Keratinocyte (primary cell): Measurements from ENCODE around the gene FUCA1. TPM values are rescaled to one million over a fixed set of nuclear protein-coding genes. Genes with fewer than 3 reads are reported as not detected.

Source experiments
- DNase-seq: peaks from one replicate; pipeline ENCODE4 v3.0.0-alpha.2; 2011; ENCODE audit warnings: low read depth, missing footprints, low spot score
- FAIRE-seq: peaks from 2 replicates; lab custom pipeline; 2011; peaks lifted over from hg19 to GRCh38; lab: Jason Lieb, UNC
- H2AFZ ChIP-seq: 2 replicates; pipeline ENCODE4 v1.6.0; 2012; ENCODE audit warnings: low read length, control low read depth, inconsistent platforms; ENCODE audit not compliant: control insufficient read depth
- H3K27ac ChIP-seq: 2 replicates; pipeline ENCODE4 v1.5.1; 2011; ENCODE audit warnings: low read length; ENCODE audit not compliant: control insufficient read depth, insufficient read depth
- H3K27me3 ChIP-seq: 3 replicates; pipeline ENCODE4 v1.6.0; 2011; ENCODE audit warnings: low read length; ENCODE audit not compliant: control insufficient read depth, insufficient read depth; ENCODE audit errors: extremely low read depth
- H3K36me3 ChIP-seq, 2 experiments: 2 replicates in 1 of 2; 3 replicates in 1 of 2; pipeline ENCODE4 v1.5.1; 2011; ENCODE audit warnings: low read length in 2 of 2, mild to moderate bottlenecking in 1 of 2; ENCODE audit not compliant: control insufficient read depth in 2 of 2, insufficient read depth in 2 of 2; ENCODE audit errors: extremely low read depth in 1 of 2
- H3K4me1 ChIP-seq: 3 replicates; pipeline ENCODE4 v1.5.1; 2011; ENCODE audit warnings: low read length; ENCODE audit not compliant: control insufficient read depth, insufficient read depth; ENCODE audit errors: extremely low read depth
- H3K4me2 ChIP-seq: 3 replicates; pipeline ENCODE4 v1.6.0; 2011; ENCODE audit warnings: low read depth, low read length; ENCODE audit not compliant: control insufficient read depth, insufficient read depth; ENCODE audit errors: extremely low read depth
- H3K4me3 ChIP-seq, 3 experiments: fragments of 200-600 bp in 1 of 3; sonication (generic) in 1 of 3; 2 replicates in 2 of 3; 3 replicates in 1 of 3; pipeline ENCODE4 v1.5.1; 2011 to 2016; ENCODE audit warnings: low read length in 3 of 3, mild to moderate bottlenecking in 3 of 3, control low read depth in 2 of 3, inconsistent platforms in 1 of 3, low read depth in 1 of 3, mixed read lengths in 1 of 3, mixed run types in 1 of 3, moderate library complexity in 1 of 3; ENCODE audit not compliant: control insufficient read depth in 2 of 3, insufficient read depth in 2 of 3; ENCODE audit errors: extremely low read depth in 1 of 3
- H3K79me2 ChIP-seq: 2 replicates; pipeline ENCODE4 v1.6.0; 2012; ENCODE audit warnings: low read length; ENCODE audit not compliant: control insufficient read depth, insufficient read depth
- H3K9ac ChIP-seq: 3 replicates; pipeline ENCODE4 v1.6.0; 2011; ENCODE audit warnings: low read length; ENCODE audit not compliant: control insufficient read depth, insufficient read depth; ENCODE audit errors: extremely low read depth
- H3K9me1 ChIP-seq: 3 replicates; pipeline ENCODE4 v1.6.0; 2011; ENCODE audit warnings: low read length; ENCODE audit not compliant: control insufficient read depth, insufficient read depth; ENCODE audit errors: extremely low read depth
- H3K9me3 ChIP-seq: 2 replicates; pipeline ENCODE4 v1.5.1; 2012; ENCODE audit warnings: low read depth, low read length; ENCODE audit not compliant: control insufficient read depth
- H4K20me1 ChIP-seq: 3 replicates; pipeline ENCODE4 v1.6.0; 2011; ENCODE audit warnings: low read length; ENCODE audit not compliant: control insufficient read depth, insufficient read depth; ENCODE audit errors: extremely low read depth
- EZH2 ChIP-seq: IDR thresholded peaks from one replicate; pipeline ENCODE4 v1.6.1; 2012; ENCODE audit warnings: inconsistent platforms, mild to moderate bottlenecking, low read length, moderate library complexity
- dilution Hi-C: fragments of 300-500 bp; cut with MboI; formaldehyde crosslinking; loops from one replicate; pipeline ENCODE4 v1.7.0; 2020; ENCODE audit warnings: low sequenced_read_pairs; ENCODE audit not compliant: extremely low pct_ligation_motif_present
- polyA plus RNA-seq, 5 experiments: library from polyadenylated mRNA; depleted of rRNA in 3 of 5; stranded (reverse) in 3 of 5; stranded (forward) in 1 of 5; unstranded in 1 of 5; fragments of >200 nt; gene quantifications; 1 replicate in 1 of 5; 2 replicates in 3 of 5; 3 replicates in 1 of 5; pipeline versions ENCODE4 v1.2.1 to v1.2.3, GENCODE V29; 2011 to 2012; ENCODE audit warnings: missing spikeins in 2 of 5, low read depth in 1 of 5, low replicate concordance in 1 of 5
- TF ChIP-seq, protein P1 (sequence below), 3 experiments: IDR thresholded peaks in 1 of 3; conservative IDR thresholded peaks in 1 of 3; optimal IDR thresholded peaks in 1 of 3; 2 replicates in 2 of 3; 3 replicates in 1 of 3; pipeline versions ENCODE3 to v1.5.1; 2011; ENCODE audit warnings: low read length in 3 of 3, mild to moderate bottlenecking in 3 of 3, moderate library complexity in 2 of 3, control low read depth in 1 of 3, inconsistent platforms in 1 of 3; ENCODE audit not compliant: insufficient read depth in 2 of 3; ENCODE audit errors: extremely low read depth in 1 of 3

FUCA1 gene
- polyA plus RNA-seq, 1 donor (not counting 4 experiments of a cell fraction or from before 2014, with no cell fraction given) = 11.9 TPM

DNA sequence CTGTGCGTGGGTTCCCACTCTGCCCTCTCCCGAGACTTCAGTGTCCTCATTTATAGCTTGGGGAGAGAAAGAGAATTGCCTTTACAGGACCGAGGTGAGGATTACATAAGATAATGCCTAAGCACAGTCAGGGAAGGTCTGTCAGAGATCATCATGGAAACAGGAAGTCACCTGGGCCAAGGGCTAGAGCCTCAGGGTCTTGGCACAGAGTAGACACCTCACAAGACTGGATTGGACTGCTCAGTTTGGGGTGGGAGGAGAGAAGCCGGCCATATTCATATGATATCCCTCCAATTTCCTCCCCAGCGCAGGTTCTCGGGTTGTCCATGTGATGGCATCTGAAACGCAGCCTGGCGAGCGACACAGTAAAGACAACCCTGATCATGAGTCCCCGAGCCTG is 41.3 kb upstream of the FUCA1 start:
- no peak for TF ChIP-seq EZH2
- TF ChIP-seq, protein P1, sequence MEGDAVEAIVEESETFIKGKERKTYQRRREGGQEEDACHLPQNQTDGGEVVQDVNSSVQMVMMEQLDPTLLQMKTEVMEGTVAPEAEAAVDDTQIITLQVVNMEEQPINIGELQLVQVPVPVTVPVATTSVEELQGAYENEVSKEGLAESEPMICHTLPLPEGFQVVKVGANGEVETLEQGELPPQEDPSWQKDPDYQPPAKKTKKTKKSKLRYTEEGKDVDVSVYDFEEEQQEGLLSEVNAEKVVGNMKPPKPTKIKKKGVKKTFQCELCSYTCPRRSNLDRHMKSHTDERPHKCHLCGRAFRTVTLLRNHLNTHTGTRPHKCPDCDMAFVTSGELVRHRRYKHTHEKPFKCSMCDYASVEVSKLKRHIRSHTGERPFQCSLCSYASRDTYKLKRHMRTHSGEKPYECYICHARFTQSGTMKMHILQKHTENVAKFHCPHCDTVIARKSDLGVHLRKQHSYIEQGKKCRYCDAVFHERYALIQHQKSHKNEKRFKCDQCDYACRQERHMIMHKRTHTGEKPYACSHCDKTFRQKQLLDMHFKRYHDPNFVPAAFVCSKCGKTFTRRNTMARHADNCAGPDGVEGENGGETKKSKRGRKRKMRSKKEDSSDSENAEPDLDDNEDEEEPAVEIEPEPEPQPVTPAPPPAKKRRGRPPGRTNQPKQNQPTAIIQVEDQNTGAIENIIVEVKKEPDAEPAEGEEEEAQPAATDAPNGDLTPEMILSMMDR (optimal IDR thresholded peaks at IDR 0.05 in 1 of 3, IDR thresholded peaks at IDR 0.05 in 1 of 3, conservative IDR thresholded peaks at IDR 0.05 in 1 of 3; ENCODE audit: extremely low read depth in 1 of 3, insufficient read depth in 2 of 3, low read length in 3 of 3) = peak in 1 of 3 experiments; percentile 19
- Histone ChIP-seq H3K4me3 (peak overlapping the region in 1 of 3 experiments; percentile 47), H3K27me3 (peaks cover 14% of the 10 kb centered on the region), H3K36me3 (no peaks in the 10 kb centered on the region), H3K4me1 (peaks cover 14% of the 10 kb centered on the region), H3K27ac (no peak overlapping the region), H4K20me1 (no peaks in the 10 kb centered on the region), H3K4me2 (peak overlapping the region; percentile 72), H3K9me3 (no peaks in the 10 kb centered on the region), H3K9me1 (no peaks in the 10 kb centered on the region), H3K79me2 (no peaks in the 10 kb centered on the region), H3K9ac (no peak overlapping the region), H2AFZ (peak overlapping the region; percentile 47)
- DNase-seq (no peak), FAIRE-seq (peak; percentile 78)
- dilution Hi-C loops = no loop called here

GRCh38 chr1:23908453-23909341 is 40.6 kb upstream of the FUCA1 start:
- no peak for DNase-seq
- H3K36me3 ChIP-seq = no peaks in the 10 kb centered on the region
- H4K20me1 ChIP-seq = no peaks in the 10 kb centered on the region
- peaks cover 19% of the 10 kb centered on the region for H3K27me3 ChIP-seq
- H2AFZ ChIP-seq = no peak overlapping the region
- no peak for FAIRE-seq
- H3K4me2 ChIP-seq = peak overlapping the region; percentile 72
- dilution Hi-C loops = no loop called here
- TF ChIP-seq, protein P1 (optimal IDR thresholded peaks at IDR 0.05 in 1 of 3, IDR thresholded peaks at IDR 0.05 in 1 of 3, conservative IDR thresholded peaks at IDR 0.05 in 1 of 3; ENCODE audit: extremely low read depth in 1 of 3, insufficient read depth in 2 of 3, low read length in 3 of 3) = no peak
- no peak for TF ChIP-seq EZH2
- no peaks in the 10 kb centered on the region for H3K9me3 ChIP-seq
- H3K9me1 ChIP-seq = no peaks in the 10 kb centered on the region
- peak overlapping the region in 1 of 3 experiments; percentile 47 for H3K4me3 ChIP-seq
- no peak overlapping the region for H3K27ac ChIP-seq
- no peak overlapping the region for H3K9ac ChIP-seq
- H3K4me1 ChIP-seq = peaks cover 16% of the 10 kb centered on the region
- H3K79me2 ChIP-seq = no peaks in the 10 kb centered on the region
